IMR-90 (cell line): ENCODE results near the gene UBE2D4. TPM values are rescaled to one million over a fixed set of nuclear protein-coding genes. Genes with fewer than 3 reads are reported as not detected.

Source experiments
- CHD1 ChIP-seq: IDR thresholded peaks from 2 replicates; pipeline ENCODE4 v1.6.1; 2012; ENCODE audit warnings: low read depth, low read length, improper control_type of control experiment
- CTCF ChIP-seq: conservative IDR thresholded peaks from 2 replicates; pipeline ENCODE4 v1.5.1; 2012; ENCODE audit warnings: mild to moderate bottlenecking, low read depth, low read length, improper control_type of control experiment
- polyA plus RNA-seq, 3 experiments: library from polyadenylated mRNA; depleted of rRNA; stranded (reverse); fragments of >200 nt; gene quantifications; 2 replicates each; pipeline ENCODE4 v1.2.3, GENCODE V29; 2012; ENCODE audit warnings: low replicate concordance in 1 of 3
- total RNA-seq: library from RNA; depleted of rRNA; stranded (reverse); fragments of >200 nt; gene quantifications from 2 replicates; pipeline ENCODE4 v1.2.3, GENCODE V29; 2012

Gene UBE2D4
- total and polyA plus RNA-seq, 2 of the 4 experiments (the other 2 are of a cell fraction), result 9.7 to 10.5 TPM

- TF ChIP-seq CHD1 (no peak), CTCF (no peak)
Observed at GRCh38 chr7:43925984-43926797, at the start of gene UBE2D4 (continued).
